Fibroblast of the aortic adventitia (primary cell): ENCODE measurements around the gene SH3BP5. TPM values are rescaled to one million over a fixed set of nuclear protein-coding genes. Genes with fewer than 3 reads are reported as not detected.

Experiments
- DNase-seq: peaks from one replicate; pipeline ENCODE4 v3.0.0-alpha.2; 2010; ENCODE audit warnings: low read depth
- H3K4me3 ChIP-seq: 2 replicates; pipeline ENCODE4 v1.5.1; 2011; ENCODE audit warnings: low read depth, mild to moderate bottlenecking, control low read depth, low read length, moderate library complexity
- CTCF ChIP-seq: IDR thresholded peaks from 2 replicates; pipeline ENCODE4 v1.5.1; 2011; ENCODE audit warnings: mild to moderate bottlenecking, low read length, control low read depth, inconsistent platforms; ENCODE audit not compliant: insufficient read depth
- total RNA-seq: library from RNA; depleted of rRNA; stranded (reverse); fragments of >200 nt; gene quantifications from 2 replicates; pipeline ENCODE4 v1.2.3, GENCODE V29; 2012; ENCODE audit warnings: low replicate concordance

SH3BP5 gene
- total RNA-seq, 1 donor, result 25.5 TPM

DNA sequence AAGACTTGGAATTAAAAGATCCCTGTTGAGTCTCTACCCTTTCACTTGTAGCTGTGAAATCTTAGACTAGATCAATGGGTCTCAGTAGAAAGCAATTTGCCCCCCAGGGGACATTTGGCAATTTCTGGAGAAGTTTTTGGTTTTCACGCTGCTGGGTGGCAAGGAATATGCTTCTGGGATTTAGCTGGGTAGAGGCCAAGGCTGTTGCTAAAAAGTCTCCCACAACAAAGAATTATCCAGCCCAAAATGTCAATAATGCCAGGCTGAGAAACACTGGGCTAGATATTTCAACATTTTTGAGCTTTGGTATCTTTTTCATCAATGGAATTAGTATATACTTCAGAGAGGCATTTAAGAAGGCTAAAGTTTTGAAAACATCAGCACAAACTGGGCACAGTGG, 117.6 kb downstream of the SH3BP5 start:
- DNase-seq, result no peak
- no peak for TF ChIP-seq CTCF
- no peak overlapping the region for H3K4me3 ChIP-seq

- TF ChIP-seq CTCF, result no peak
- H3K4me3 ChIP-seq, result no peak overlapping the region
- DNase-seq, result no peak
Measured at GRCh38 chr3:15211937-15212336, 120.4 kb downstream of the SH3BP5 start.

DNA sequence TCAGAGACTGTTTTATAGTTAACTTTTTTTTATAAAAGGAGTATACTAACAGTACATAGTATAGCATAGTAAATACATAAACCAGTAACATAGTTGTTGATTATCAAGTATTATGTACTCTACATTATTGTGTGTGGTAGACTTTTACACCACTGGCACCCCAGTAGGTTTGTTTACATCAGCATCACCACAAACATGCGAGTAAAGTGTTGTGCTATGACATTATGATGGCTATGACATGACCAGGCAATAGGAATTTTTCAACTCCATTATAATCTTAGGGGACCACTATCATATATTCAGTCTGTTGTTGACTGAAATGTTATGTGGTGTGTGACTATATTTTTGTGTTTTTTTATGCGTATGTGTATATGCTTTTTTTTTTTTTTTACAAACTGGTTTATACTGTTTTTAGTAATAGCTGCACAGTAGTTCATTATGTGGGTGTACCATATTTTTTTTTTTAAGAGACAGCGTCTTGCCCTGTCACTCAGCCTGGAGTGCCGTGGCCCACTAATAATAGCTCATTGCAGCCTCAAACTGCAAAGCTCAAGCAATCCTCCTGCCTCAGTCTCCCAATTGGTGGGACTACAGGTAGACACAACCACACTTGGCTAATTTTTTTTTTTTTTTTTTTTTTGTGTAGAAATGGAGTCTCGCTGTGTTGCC, 124.4 kb downstream of the SH3BP5 start:
- DNase-seq, result no peak
- H3K4me3 ChIP-seq, result peak overlapping the region; percentile 61
- TF ChIP-seq CTCF, result no peak

DNA sequence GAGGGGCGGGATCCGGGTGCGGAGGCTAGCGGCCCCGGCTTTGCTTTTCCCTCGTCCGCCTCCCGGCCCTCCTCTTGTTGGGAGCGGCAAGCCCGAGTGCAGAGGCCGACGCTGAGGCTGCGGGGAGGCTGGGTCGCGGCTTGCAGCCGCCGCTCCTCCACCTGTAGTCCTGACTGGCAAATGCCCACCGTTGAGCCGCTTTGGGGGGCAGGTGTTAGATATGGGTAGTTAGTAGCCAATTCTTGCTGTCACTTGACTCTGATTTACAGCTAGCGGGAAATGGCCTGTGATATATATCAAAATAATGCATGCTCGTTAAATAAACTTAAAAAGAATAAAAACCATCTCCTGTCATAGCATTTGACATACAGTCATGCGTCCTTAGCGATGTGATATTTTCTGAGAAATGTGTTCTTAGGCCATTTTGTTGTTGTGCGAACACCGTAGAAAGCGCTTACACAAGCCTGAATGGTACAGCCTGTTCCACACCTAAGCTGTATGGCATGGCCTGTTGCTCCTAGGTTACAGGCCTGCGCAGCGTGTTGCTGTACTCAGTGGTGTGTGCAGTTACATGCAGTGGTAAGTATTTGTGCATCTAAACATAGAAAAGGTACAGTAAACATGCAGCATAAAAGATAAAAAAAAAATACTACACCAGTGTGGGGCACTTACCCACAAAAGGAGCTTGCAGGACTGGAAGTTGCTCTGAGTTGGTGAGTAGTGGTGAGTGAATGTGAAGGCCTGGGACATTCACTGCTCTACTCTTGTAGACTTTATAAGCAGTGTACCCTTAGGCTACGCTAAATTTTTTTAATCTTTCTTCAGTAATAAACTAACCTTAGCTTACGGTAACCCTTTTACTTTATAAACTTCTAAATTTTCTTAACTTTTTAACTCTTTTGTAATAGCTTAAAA, 125.5 kb downstream of the SH3BP5 start:
- no peak for TF ChIP-seq CTCF
- peak overlapping the region; percentile 92 for H3K4me3 ChIP-seq
- peak; percentile 41 for DNase-seq

DNA sequence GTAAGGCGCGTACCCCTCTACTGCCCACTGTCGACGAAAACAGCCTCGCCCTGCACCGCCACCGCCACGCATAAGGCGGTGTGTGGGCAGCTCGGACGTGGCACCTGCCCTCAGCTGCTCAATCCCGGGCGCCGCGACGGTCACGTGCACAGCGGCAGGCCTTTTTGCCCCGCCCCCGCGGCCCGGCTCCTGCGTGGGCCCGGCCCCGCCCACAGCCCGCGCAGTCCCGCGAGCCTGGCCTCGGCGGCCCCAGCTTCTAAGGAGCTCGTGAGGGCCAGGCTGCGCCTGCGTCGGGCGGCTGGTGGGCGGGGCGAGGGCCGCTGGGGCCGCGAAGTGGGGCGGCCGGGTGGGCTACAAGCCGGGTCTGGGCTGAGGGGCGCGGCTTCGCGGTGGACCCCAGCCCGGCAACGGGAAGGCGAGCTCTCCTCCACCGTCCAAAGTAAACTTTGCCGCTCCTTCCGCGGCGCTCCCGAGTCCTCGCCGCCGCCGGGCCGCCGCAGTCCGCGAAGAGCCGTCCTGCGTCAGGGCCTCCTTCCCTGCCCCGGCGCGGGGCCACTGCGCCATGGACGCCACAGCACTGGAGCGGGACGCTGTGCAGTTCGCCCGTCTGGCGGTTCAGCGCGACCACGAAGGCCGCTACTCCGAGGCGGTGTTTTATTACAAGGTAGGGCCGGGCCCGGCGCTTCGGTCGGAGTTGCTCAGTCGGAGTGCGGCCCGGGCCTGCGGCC, 126.3 kb downstream of the SH3BP5 start, which contains the start of gene CAPN7:
Gene CAPN7 (plus strand): TSS at position 313 of the 728 bp plus-strand sequence. CDS start 250 bp downstream, at position 563.
- DNase-seq, result peak; percentile 89
- H3K4me3 ChIP-seq, result peak within 1 kb of the TSS; percentile 92
- peak; percentile 52 for TF ChIP-seq CTCF

DNA sequence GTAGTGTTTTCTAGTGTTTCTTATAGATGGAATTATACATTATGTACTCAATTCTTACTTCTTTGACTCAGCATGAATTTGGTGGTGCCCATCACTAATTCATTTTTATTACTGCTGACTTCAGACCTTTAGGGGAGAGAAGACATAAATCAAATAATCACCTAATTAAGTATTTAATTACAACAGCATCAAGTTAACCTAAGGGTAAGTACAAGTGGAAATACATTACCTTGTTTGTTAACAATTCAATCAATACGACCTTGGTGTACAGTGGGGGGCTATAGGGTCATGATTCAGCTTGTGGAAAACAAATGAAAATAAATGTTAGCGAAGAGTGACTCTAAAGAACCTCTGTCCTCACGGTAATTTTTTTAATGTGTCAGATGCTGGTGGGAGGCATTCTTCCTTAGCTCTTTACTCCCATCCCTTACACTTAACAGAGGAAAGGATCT, 126.9 kb downstream of the SH3BP5 start:
- peak overlapping the region; percentile 75 for H3K4me3 ChIP-seq
- DNase-seq, result peak; percentile 2

More for the DNA sequence above, 126.9 kb downstream of the SH3BP5 start:
- TF ChIP-seq CTCF, result no peak
